GM18868 (cell line): ENCODE measurements around the gene AEN.

Source experiments
- ATAC-seq: cut with Tn5 transposase; IDR thresholded peaks from one replicate; pipeline ENCODE4 v1.9.1; 2021; ENCODE audit warnings: mild to moderate bottlenecking, moderate library complexity; ENCODE audit not compliant: unreplicated experiment

The AEN gene

GRCh38 chr15:88663141-88663621 is 42.0 kb downstream of the AEN start:
- ATAC-seq = no peak

- no peak for ATAC-seq
These were observed 43.1 kb downstream of the AEN start for GRCh38 chr15:88664151-88664778.

GRCh38 chr15:88674661-88675060 is 53.5 kb downstream of the AEN start:
- ATAC-seq = no peak

GRCh38 chr15:88678755-88679154 is 57.6 kb downstream of the AEN start:
- no peak for ATAC-seq

- no peak for ATAC-seq
These were observed 59.3 kb downstream of the AEN start for GRCh38 chr15:88680241-88681001.

GRCh38 chr15:88681610-88682221 is 60.6 kb downstream of the AEN start:
- no peak for ATAC-seq
